Adrenal gland (tissue), 12 donors: ENCODE measurements around the gene PELI3. TPM values are rescaled to one million over a fixed set of nuclear protein-coding genes. Genes with fewer than 3 reads are reported as not detected.

Experiments
- DNase-seq, 7 donors: peaks; one replicate each; pipeline ENCODE4 v3.0.0-alpha.2; 2019 to 2020
- H3K27ac ChIP-seq, 5 donors: fragments of 200-600 bp; sonication (generic) in 4 of 5; 1 replicate in 3 of 5; 2 replicates in 2 of 5; pipeline versions ENCODE4 v1.5.1 to v1.8.0; 2016 to 2020; ENCODE audit warnings: mild to moderate bottlenecking in 1 of 5
- H3K27me3 ChIP-seq: fragments of 200-600 bp; 2 replicates; pipeline ENCODE4 v1.8.0; 2021
- H3K36me3 ChIP-seq, 2 donors: fragments of 200-600 bp; replicated peaks in 1 of 2; 1 replicate in 1 of 2; 2 replicates in 1 of 2; pipeline versions ENCODE4 v1.5.1 to v1.8.0; 2018 to 2022
- H3K4me1 ChIP-seq, 2 donors: fragments of 200-600 bp; replicated peaks in 1 of 2; 1 replicate in 1 of 2; 2 replicates in 1 of 2; pipeline versions ENCODE4 v1.5.1 to v1.8.0; 2018 to 2021
- H3K4me3 ChIP-seq, 4 donors: fragments of 200-600 bp; sonication (generic) in 3 of 4; one replicate each; pipeline ENCODE4 v1.5.1; 2016 to 2018
- H3K9me3 ChIP-seq, 3 donors: fragments of 200-600 bp; sonication (generic) in 1 of 3; replicated peaks in 1 of 3; 1 replicate in 2 of 3; 2 replicates in 1 of 3; pipeline versions ENCODE4 v1.5.1 to v1.8.0; 2016 to 2021
- CTCF ChIP-seq, 6 experiments: fragments of 450-650 bp in 4 of 6; fragments of 200-600 bp in 2 of 6; sonication (generic) in 1 of 6; IDR thresholded peaks; 1 replicate in 5 of 6; 2 replicates in 1 of 6; pipeline versions ENCODE4 v1.5.1 to v1.8.0; 2016 to 2021; ENCODE audit warnings: antibody characterized with exemption in 6 of 6, mild to moderate bottlenecking in 2 of 6, moderate library complexity in 1 of 6
- POLR2A ChIP-seq, 2 donors: fragments of 450-650 bp; IDR thresholded peaks; one replicate each; pipeline ENCODE4 v1.6.1; 2017; ENCODE audit warnings: antibody characterized with exemption in 2 of 2, mild to moderate bottlenecking in 2 of 2, moderate library complexity in 1 of 2
- WGBS, 4 donors: extraction: QIAGEN DNeasy Blood & Tissue Kit in 2 of 4; methylation state at CpG; one replicate each; pipeline versions ENCODE4 v1.1.5 to v1.1.7; 2013 to 2017; 5-methylcytosine and 5-hydroxymethylcytosine counted together
- intact Hi-C, 2 donors: fragments of 100-400 bp; cut with DNase I; formaldehyde crosslinking; loops; one replicate each; pipeline versions ENCODE4 v1.14.1 to v1.15.0; 2022 to 2023
- polyA plus RNA-seq, 3 donors: library from polyadenylated mRNA; stranded (reverse); fragments of 200-250 nt in 2 of 3; fragments of 350-450 nt in 1 of 3; fragmentation: Illumina TruSeq in 1 of 3; extraction: RNeasy Lipid Tissue Mini Kit (QIAGEN cat#74804) in 1 of 3; gene quantifications; one replicate each; pipeline ENCODE4 v1.2.3, GENCODE V29; 2013 to 2014
- total RNA-seq, 9 donors: library from RNA; depleted of rRNA in 4 of 9; stranded (reverse); fragments of >200 nt in 4 of 9; fragments of 120-200 nt in 1 of 9; fragmentation: NEBNext Ultra II Directional in 1 of 9; extraction: Animal tissue kit (Norgen Biotek cat#: 25700) in 1 of 9; gene quantifications; one replicate each; pipeline versions ENCODE4 v1.1.0 to v1.2.4, GENCODE V29; 2013 to 2023
- donor health status: healthy with polysubstance abuse.
- donor health status: Bipolar disorder and iron deficiency.
- donor health status: DM: yes; HTN: yes; CAD: no.
- donor health status: DM: no; HTN: no; CAD: no.
- donor health status: DM: no; HTN: no; CAD: no.
- donor health status: DM: yes; HTN: yes; CAD: no.

PELI3 gene
- total and polyA plus RNA-seq, 12 donors, result 6.4 to 34.3 (median 19.0) TPM

GRCh38 chr11:66469441-66469840, 2.7 kb downstream of the PELI3 start:
- TF ChIP-seq CTCF (IDR thresholded peaks at IDR 0.05), result no peak
- no peak for TF ChIP-seq POLR2A (IDR thresholded peaks at IDR 0.05)

GRCh38 chr11:66470015-66470414, 3.3 kb downstream of the PELI3 start:
- Histone ChIP-seq H3K9me3 (no peaks in the 10 kb centered on the region), H3K27me3 (no peaks in the 10 kb centered on the region), H3K4me3 (no peak overlapping the region), H3K36me3 (peaks cover 0 to 24% of the 10 kb centered on the region in 2 donors), H3K27ac (no peak overlapping the region), H3K4me1 (peaks cover 7 to 10% of the 10 kb centered on the region in 2 donors)
- DNase-seq, result no peak
- TF ChIP-seq POLR2A (IDR thresholded peaks at IDR 0.05), result no peak
- no peak for TF ChIP-seq CTCF (IDR thresholded peaks at IDR 0.05)
- intact Hi-C loops, result no loop called here
- 67 to 90% (median 83%) methylated on average over 2 to 3 of the region's 3 CpGs for WGBS, 4 donors

More at GRCh38 chr11:66469441-66469840, 2.7 kb downstream of the PELI3 start:
- intact Hi-C loops, result no loop called here
- Histone ChIP-seq H3K9me3 (no peaks in the 10 kb centered on the region), H3K27ac (no peak overlapping the region), H3K4me1 (peaks cover 7 to 10% of the 10 kb centered on the region in 2 donors), H3K36me3 (peaks cover 0 to 19% of the 10 kb centered on the region in 2 donors), H3K27me3 (no peaks in the 10 kb centered on the region), H3K4me3 (no peak overlapping the region)
- WGBS, 4 donors, result 80 to 100% (median 86%) methylated on average over 1 of the region's 1 CpG
- no peak for DNase-seq

GRCh38 chr11:66471142-66471541, 4.4 kb downstream of the PELI3 start:
- Histone ChIP-seq H3K9me3 (no peaks in the 10 kb centered on the region), H3K27ac (no peak overlapping the region), H3K27me3 (no peaks in the 10 kb centered on the region), H3K36me3 (peaks cover 0 to 28% of the 10 kb centered on the region in 2 donors), H3K4me3 (no peak overlapping the region), H3K4me1 (peaks cover 7 to 10% of the 10 kb centered on the region in 2 donors)
- WGBS, 4 donors, result 95 to 99% (median 97%) methylated on average over 16 of the region's 16 CpGs
- intact Hi-C loops, result no loop called here
- TF ChIP-seq CTCF (IDR thresholded peaks at IDR 0.05) (no peak), POLR2A (IDR thresholded peaks at IDR 0.05) (no peak)
- DNase-seq, result no peak

GRCh38 chr11:66472054-66472453, 5.3 kb downstream of the PELI3 start:
- H3K9me3 ChIP-seq, result no peaks in the 10 kb centered on the region
- no peak overlapping the region for H3K4me3 ChIP-seq
- H3K36me3 ChIP-seq, result peaks cover 0 to 28% of the 10 kb centered on the region in 2 donors
- intact Hi-C loops, result no loop called here
- H3K4me1 ChIP-seq, result peaks cover 7 to 10% of the 10 kb centered on the region in 2 donors
- WGBS, 4 donors, result 87 to 91% (median 90%) methylated on average over 9 of the region's 9 CpGs
- no peak for DNase-seq
- TF ChIP-seq CTCF (IDR thresholded peaks at IDR 0.05) (no peak), POLR2A (IDR thresholded peaks at IDR 0.05) (no peak)
- H3K27ac ChIP-seq, result no peak overlapping the region
- no peaks in the 10 kb centered on the region for H3K27me3 ChIP-seq
